Measurements from ENCODE around the gene PTHLH. TPM values are rescaled to one million over a fixed set of nuclear protein-coding genes. Genes with fewer than 3 reads are reported as not detected.

The PTHLH gene
- total RNA-seq, 1 experiment from 2014 or later: 0.35 TPM

GRCh38 chr12:27953348-27953747, 19.2 kb downstream of the PTHLH start:
- Histone ChIP-seq H3K79me1 (ENCODE audit: insufficient read depth, low read depth, low read length, poor library complexity, severe bottlenecking) (no peaks in the 10 kb centered on the region), H3K23me2 (ENCODE audit: insufficient read length, low read depth, low read length, poor library complexity, severe bottlenecking) (no peaks in the 10 kb centered on the region), H2BK20ac (ENCODE audit: low read depth, low read length, poor library complexity, severe bottlenecking) (no peak overlapping the region), H3K27me3 (ENCODE audit: insufficient read depth, low read length) (no peaks in the 10 kb centered on the region), H2AFZ (ENCODE audit: low read length) (no peak overlapping the region), H2BK5ac (ENCODE audit: insufficient read length, low read length) (no peak overlapping the region), H2BK15ac (ENCODE audit: low read depth, low read length) (no peak overlapping the region), H3K4me2 (ENCODE audit: insufficient read depth, insufficient read length, low read length) (no peak overlapping the region), H2AK5ac (ENCODE audit: insufficient read length, low read length) (no peak overlapping the region), H3K56ac (ENCODE audit: insufficient read length, low read depth, low read length) (no peak overlapping the region), H3K23ac (ENCODE audit: insufficient read length, low read depth, low read length) (no peak overlapping the region), H4K5ac (ENCODE audit: insufficient read length, low read depth, low read length) (no peak overlapping the region), H4K8ac (replicated peaks; ENCODE audit: insufficient read length, low read depth, low read length) (no peak overlapping the region), H2BK120ac (ENCODE audit: low read depth, low read length, poor library complexity, severe bottlenecking) (no peak overlapping the region), H3K27ac (ENCODE audit: insufficient read length, low read depth, low read length) (no peak overlapping the region), H3K9me3 (ENCODE audit: control insufficient read depth, low read depth, low read length) (no peaks in the 10 kb centered on the region), H3K14ac (ENCODE audit: insufficient read depth, low read length) (no peak overlapping the region), H2BK12ac (ENCODE audit: insufficient read length, low read depth, low read length) (no peak overlapping the region), H3K9ac (ENCODE audit: extremely low read depth, insufficient read length, low read length) (no peak overlapping the region), H3K18ac (ENCODE audit: insufficient read length, low read depth, low read length) (no peak overlapping the region), H3K79me2 (ENCODE audit: insufficient read depth, low read length) (no peaks in the 10 kb centered on the region), H4K91ac (ENCODE audit: insufficient read length, low read depth, low read length) (no peak overlapping the region), H3T11ph (ENCODE audit: low read length) (no peak overlapping the region), H3K4me1 (ENCODE audit: insufficient read depth, low read length) (peaks cover 3% of the 10 kb centered on the region; the same call in 1 of the 2 replicates), H3K4ac (ENCODE audit: low read depth, low read length) (no peak overlapping the region), H4K20me1 (ENCODE audit: control insufficient read depth, insufficient read depth, insufficient read length) (no peaks in the 10 kb centered on the region)
- no peak for DNase-seq
- Mint-ChIP-seq H3K4me3 (no peak overlapping the region), H3K4me1 (peaks cover 16 to 18% of the 10 kb centered on the region in 2 experiments), H3K27me3 (ENCODE audit: low read depth) (peaks cover 2% of the 10 kb centered on the region), H3K27ac (no peak overlapping the region), H3K9me3 (no peaks in the 10 kb centered on the region), H3K36me3 (ENCODE audit: insufficient read depth in 1 of 3, low read depth in 3 of 3) (no peaks in the 10 kb centered on the region)
- TF ChIP-seq CTCF (conservative IDR thresholded peaks at IDR 0.05): no peak
- no CpG with 5 or more reads among the region's 4 CpGs for WGBS (ENCODE audit: extremely low coverage, insufficient read length, low lambda C conversion rate)

All from H9 (cell line).